ENCODE results near the gene OR51E1. TPM values are rescaled to one million over a fixed set of nuclear protein-coding genes. Genes with fewer than 3 reads are reported as not detected.

OR51E1 gene
- total and polyA plus RNA-seq, 9 of the 15 experiments (the other 6 are each of a cell fraction or from before 2014, with no cell fraction given): 0.03 to 0.04 TPM; not detected in 7

DNA sequence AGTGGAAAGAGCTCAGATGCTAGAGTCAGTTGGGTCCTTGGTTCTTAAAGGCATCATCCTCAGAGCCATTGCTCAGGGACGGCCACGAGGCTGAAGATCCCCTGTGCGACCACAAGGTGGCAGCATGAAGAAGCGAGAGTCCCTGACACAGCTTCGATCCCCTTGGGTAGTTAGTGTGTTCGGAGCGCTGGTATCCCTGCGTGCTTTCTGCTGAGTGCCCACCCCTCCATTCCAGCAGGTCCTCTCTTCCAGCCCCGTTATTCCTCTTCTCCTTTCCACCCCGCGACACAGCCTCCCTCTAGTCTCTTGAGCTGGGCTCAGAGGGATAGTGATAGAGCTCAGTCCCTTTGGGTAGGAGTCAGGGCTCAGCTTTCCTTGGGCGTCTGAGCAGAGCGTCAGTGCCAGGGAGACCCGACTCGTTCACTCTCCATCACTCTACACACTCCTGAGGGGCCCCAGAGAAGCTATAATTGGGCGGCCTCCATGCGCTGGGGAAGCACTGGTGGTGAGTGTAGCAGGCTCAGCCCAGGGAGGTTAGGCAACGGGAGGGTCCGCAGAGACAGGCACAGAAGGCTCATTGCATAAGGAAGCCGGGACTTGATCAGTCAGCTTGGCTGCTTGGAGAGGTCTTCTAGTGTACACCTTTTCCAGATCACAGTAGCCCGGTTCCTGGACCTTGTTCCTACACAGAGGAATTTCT lies 6.7 kb upstream of the OR51E1 start, which contains the start of gene OR51D1 (continued):
- TF ChIP-seq XRCC4 (IDR thresholded peaks at IDR 0.05; ENCODE audit: extremely low read depth, insufficient read depth, insufficient read length) (no peak), KDM4B (IDR thresholded peaks at IDR 0.05; ENCODE audit: borderline replicate concordance in 2 of 2, low read depth in 1 of 2) (no peak), ZNF12 (CRISPR knock-in tag; IDR thresholded peaks at IDR 0.05) (no peak), CHD2 (IDR thresholded peaks at IDR 0.05; ENCODE audit: low read depth, low read length) (no peak), MAZ (CRISPR knock-in tag; conservative IDR thresholded peaks at IDR 0.05 in 1 of 2, IDR thresholded peaks at IDR 0.05 in 1 of 2) (no peak), STAG1 (CRISPR knock-in tag; IDR thresholded peaks at IDR 0.05; ENCODE audit: borderline replicate concordance) (peak; percentile 81; the same call in 1 of the 2 replicates), KDM2B (CRISPR knock-in tag; IDR thresholded peaks at IDR 0.05) (no peak), MYC (IDR thresholded peaks at IDR 0.05; ENCODE audit: low read depth, low read length) (peak; percentile 72; the same call in 1 of the 2 replicates), MYC (CRISPR knock-in tag; IDR thresholded peaks at IDR 0.05; ENCODE audit: borderline replicate concordance, low read depth) (no peak), NFATC3 (IDR thresholded peaks at IDR 0.05) (no peak), ARID2 (IDR thresholded peaks at IDR 0.05) (peak; percentile 83), RAD21 (CRISPR knock-in tag; conservative IDR thresholded peaks at IDR 0.05 in 1 of 2, IDR thresholded peaks at IDR 0.05 in 1 of 2) (peak; percentile 75 to 91), ZNF121 (CRISPR knock-in tag; conservative IDR thresholded peaks at IDR 0.05) (no peak), POLR3G (IDR thresholded peaks at IDR 0.05; ENCODE audit: extremely low read depth, insufficient read length, insufficient replicate concordance) (no peak), ZNF274 (IDR thresholded peaks at IDR 0.05; ENCODE audit: borderline replicate concordance, low read depth, low read length) (no peak)
- TF ChIP-seq, protein P1, sequence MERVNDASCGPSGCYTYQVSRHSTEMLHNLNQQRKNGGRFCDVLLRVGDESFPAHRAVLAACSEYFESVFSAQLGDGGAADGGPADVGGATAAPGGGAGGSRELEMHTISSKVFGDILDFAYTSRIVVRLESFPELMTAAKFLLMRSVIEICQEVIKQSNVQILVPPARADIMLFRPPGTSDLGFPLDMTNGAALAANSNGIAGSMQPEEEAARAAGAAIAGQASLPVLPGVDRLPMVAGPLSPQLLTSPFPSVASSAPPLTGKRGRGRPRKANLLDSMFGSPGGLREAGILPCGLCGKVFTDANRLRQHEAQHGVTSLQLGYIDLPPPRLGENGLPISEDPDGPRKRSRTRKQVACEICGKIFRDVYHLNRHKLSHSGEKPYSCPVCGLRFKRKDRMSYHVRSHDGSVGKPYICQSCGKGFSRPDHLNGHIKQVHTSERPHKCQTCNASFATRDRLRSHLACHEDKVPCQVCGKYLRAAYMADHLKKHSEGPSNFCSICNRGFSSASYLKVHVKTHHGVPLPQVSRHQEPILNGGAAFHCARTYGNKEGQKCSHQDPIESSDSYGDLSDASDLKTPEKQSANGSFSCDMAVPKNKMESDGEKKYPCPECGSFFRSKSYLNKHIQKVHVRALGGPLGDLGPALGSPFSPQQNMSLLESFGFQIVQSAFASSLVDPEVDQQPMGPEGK (CRISPR knock-in tag; IDR thresholded peaks at IDR 0.05; ENCODE audit: borderline replicate concordance): no peak
- TF ChIP-seq, protein P2, sequence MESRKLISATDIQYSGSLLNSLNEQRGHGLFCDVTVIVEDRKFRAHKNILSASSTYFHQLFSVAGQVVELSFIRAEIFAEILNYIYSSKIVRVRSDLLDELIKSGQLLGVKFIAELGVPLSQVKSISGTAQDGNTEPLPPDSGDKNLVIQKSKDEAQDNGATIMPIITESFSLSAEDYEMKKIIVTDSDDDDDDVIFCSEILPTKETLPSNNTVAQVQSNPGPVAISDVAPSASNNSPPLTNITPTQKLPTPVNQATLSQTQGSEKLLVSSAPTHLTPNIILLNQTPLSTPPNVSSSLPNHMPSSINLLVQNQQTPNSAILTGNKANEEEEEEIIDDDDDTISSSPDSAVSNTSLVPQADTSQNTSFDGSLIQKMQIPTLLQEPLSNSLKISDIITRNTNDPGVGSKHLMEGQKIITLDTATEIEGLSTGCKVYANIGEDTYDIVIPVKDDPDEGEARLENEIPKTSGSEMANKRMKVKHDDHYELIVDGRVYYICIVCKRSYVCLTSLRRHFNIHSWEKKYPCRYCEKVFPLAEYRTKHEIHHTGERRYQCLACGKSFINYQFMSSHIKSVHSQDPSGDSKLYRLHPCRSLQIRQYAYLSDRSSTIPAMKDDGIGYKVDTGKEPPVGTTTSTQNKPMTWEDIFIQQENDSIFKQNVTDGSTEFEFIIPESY (CRISPR knock-in tag; IDR thresholded peaks at IDR 0.05): no peak
- TF ChIP-seq, protein P3, sequence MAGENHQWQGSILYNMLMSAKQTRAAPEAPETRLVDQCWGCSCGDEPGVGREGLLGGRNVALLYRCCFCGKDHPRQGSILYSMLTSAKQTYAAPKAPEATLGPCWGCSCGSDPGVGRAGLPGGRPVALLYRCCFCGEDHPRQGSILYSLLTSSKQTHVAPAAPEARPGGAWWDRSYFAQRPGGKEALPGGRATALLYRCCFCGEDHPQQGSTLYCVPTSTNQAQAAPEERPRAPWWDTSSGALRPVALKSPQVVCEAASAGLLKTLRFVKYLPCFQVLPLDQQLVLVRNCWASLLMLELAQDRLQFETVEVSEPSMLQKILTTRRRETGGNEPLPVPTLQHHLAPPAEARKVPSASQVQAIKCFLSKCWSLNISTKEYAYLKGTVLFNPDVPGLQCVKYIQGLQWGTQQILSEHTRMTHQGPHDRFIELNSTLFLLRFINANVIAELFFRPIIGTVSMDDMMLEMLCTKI (IDR thresholded peaks at IDR 0.05; ENCODE audit: partially characterized antibody): no peak
- TF ChIP-seq, protein P4, sequence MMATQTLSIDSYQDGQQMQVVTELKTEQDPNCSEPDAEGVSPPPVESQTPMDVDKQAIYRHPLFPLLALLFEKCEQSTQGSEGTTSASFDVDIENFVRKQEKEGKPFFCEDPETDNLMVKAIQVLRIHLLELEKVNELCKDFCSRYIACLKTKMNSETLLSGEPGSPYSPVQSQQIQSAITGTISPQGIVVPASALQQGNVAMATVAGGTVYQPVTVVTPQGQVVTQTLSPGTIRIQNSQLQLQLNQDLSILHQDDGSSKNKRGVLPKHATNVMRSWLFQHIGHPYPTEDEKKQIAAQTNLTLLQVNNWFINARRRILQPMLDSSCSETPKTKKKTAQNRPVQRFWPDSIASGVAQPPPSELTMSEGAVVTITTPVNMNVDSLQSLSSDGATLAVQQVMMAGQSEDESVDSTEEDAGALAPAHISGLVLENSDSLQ (IDR thresholded peaks at IDR 0.05): no peak
- TF ChIP-seq, protein P5, sequence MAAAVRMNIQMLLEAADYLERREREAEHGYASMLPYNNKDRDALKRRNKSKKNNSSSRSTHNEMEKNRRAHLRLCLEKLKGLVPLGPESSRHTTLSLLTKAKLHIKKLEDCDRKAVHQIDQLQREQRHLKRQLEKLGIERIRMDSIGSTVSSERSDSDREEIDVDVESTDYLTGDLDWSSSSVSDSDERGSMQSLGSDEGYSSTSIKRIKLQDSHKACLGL (CRISPR knock-in tag; IDR thresholded peaks at IDR 0.05; ENCODE audit: borderline replicate concordance, poor library complexity, severe bottlenecking): no peak

All from K562 (cell line).